Psoas muscle (tissue), 8 donors: ENCODE results near the gene CMTR1. TPM values are rescaled to one million over a fixed set of nuclear protein-coding genes. Genes with fewer than 3 reads are reported as not detected.

Source experiments
- ATAC-seq, 4 donors: fragments of 200-7000 bp; cut with Tn5 transposase; one replicate each; pipeline ENCODE4 v1.9.1; 2020; ENCODE audit warnings: moderate library complexity in 3 of 4, mild to moderate bottlenecking in 2 of 4
- DNase-seq, 2 donors: peaks; one replicate each; pipeline ENCODE4 v3.0.0-alpha.2; 2020
- H3K27ac ChIP-seq: fragments of 200-600 bp; one replicate; pipeline ENCODE4 v1.8.0; 2022
- H3K27me3 ChIP-seq, 3 donors: fragments of 200-600 bp in 1 of 3; one replicate each; pipeline versions ENCODE4 v1.6.1 to v1.8.0; 2013 to 2022; ENCODE audit warnings: low read length in 2 of 3, mild to moderate bottlenecking in 2 of 3, moderate library complexity in 1 of 3; ENCODE audit not compliant: insufficient read depth in 3 of 3
- H3K36me3 ChIP-seq, 2 donors: fragments of 200-600 bp in 1 of 2; one replicate each; pipeline versions ENCODE4 v1.6.1 to v1.8.0; 2013 to 2022; ENCODE audit warnings: low read depth in 1 of 2, mild to moderate bottlenecking in 1 of 2, moderate library complexity in 1 of 2; ENCODE audit not compliant: insufficient read depth in 1 of 2
- H3K4me1 ChIP-seq: fragments of 200-600 bp; one replicate; pipeline ENCODE4 v1.8.0; 2022
- H3K4me3 ChIP-seq: fragments of 200-600 bp; one replicate; pipeline ENCODE4 v1.8.0; 2022; ENCODE audit warnings: mild to moderate bottlenecking
- H3K9me3 ChIP-seq: fragments of 200-600 bp; one replicate; pipeline ENCODE4 v1.8.0; 2022
- WGBS, 3 donors: extraction: QIAGEN DNeasy Blood & Tissue Kit; methylation state at CpG; one replicate each; pipeline versions ENCODE4 v1.1.6 to v1.1.7; 2013; 5-methylcytosine and 5-hydroxymethylcytosine counted together
- intact Hi-C, 2 donors: fragments of 100-400 bp; cut with DNase I; formaldehyde crosslinking; loops; one replicate each; pipeline versions ENCODE4 v1.11.0 to v1.14.2; 2022
- polyA plus RNA-seq, 3 donors: library from polyadenylated mRNA; stranded (reverse); fragments of 200-250 nt; gene quantifications; one replicate each; pipeline ENCODE4 v1.2.3, GENCODE V29; 2013
- total RNA-seq, 4 donors: library from RNA; stranded (reverse); fragmentation: NEBNext Ultra II Directional in 2 of 4; extraction: Animal tissue kit (Norgen Biotek cat#: 25700) in 2 of 4; gene quantifications; one replicate each; pipeline versions ENCODE4 v1.2.1 to v1.2.4, GENCODE V29; 2021 to 2023
- TF ChIP-seq, protein P1 (sequence below): fragments of 200-600 bp; IDR thresholded peaks from one replicate; pipeline ENCODE4 v1.8.0; 2022; ENCODE audit warnings: antibody characterized with exemption
- donor health status: healthy with polysubstance abuse.
- donor health status: DM: no; HTN: no; CAD: no; lungs with moderate emphysema.
- donor health status: Bipolar disorder and iron deficiency.
- donor health status: healthy.
- donor health status: DM: yes; HTN: yes; CAD: no.
- donor health status: DM: no; HTN: no; CAD: no.
- donor health status: DM: no; HTN: no; CAD: no.
- donor health status: DM: yes; HTN: yes; CAD: no.

CMTR1 gene
- total and polyA plus RNA-seq, 7 donors: 8.8 to 29.9 (median 24.4) TPM

DNA sequence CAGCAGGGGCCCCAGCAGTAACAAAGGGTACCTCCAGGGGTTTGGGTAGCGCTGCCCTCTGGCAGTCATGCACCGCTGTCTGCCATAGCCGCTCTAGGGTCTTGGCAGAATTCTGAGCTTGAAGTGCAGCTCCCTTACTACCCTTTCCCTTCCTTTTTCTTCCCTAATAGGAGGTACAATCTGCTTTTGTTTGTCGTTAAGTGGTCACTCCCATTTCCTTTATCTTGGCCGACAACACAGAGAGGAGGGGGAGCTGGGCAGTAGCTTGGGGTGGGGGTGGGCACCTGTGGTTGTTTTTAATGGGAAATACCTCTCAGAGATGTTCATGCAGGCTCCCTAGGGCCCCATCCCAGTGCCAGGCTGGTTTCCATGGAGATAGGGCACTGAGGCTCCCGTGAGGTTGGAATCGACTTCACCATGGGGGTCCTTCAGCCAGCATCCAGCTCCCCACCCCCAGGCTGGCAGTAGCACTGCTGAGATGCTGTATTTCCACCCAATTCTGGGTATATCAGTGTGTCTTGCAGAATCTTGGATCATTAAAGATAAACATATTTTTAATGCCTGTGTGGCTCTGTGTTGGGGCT lies 48.0 kb downstream of the CMTR1 start:
- H3K27ac ChIP-seq: no peak overlapping the region
- 64 to 77% (median 72%) methylated on average over 7 of the region's 7 CpGs for WGBS, 3 donors
- TF ChIP-seq, protein P1, sequence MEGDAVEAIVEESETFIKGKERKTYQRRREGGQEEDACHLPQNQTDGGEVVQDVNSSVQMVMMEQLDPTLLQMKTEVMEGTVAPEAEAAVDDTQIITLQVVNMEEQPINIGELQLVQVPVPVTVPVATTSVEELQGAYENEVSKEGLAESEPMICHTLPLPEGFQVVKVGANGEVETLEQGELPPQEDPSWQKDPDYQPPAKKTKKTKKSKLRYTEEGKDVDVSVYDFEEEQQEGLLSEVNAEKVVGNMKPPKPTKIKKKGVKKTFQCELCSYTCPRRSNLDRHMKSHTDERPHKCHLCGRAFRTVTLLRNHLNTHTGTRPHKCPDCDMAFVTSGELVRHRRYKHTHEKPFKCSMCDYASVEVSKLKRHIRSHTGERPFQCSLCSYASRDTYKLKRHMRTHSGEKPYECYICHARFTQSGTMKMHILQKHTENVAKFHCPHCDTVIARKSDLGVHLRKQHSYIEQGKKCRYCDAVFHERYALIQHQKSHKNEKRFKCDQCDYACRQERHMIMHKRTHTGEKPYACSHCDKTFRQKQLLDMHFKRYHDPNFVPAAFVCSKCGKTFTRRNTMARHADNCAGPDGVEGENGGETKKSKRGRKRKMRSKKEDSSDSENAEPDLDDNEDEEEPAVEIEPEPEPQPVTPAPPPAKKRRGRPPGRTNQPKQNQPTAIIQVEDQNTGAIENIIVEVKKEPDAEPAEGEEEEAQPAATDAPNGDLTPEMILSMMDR: no peak
- no peak overlapping the region for H3K4me3 ChIP-seq
- no peak for DNase-seq
- peaks cover 4 to 62% of the 10 kb centered on the region in 2 donors for H3K36me3 ChIP-seq
- no peaks in the 10 kb centered on the region for H3K27me3 ChIP-seq
- H3K4me1 ChIP-seq: no peaks in the 10 kb centered on the region
- no peak for ATAC-seq
- intact Hi-C loops: loop anchor here (5.0 to 10.0 kb wide), 3 partner anchors 86 to 1014 kb away; no protein-coding TSS in a partner anchor
- no peaks in the 10 kb centered on the region for H3K9me3 ChIP-seq

DNA sequence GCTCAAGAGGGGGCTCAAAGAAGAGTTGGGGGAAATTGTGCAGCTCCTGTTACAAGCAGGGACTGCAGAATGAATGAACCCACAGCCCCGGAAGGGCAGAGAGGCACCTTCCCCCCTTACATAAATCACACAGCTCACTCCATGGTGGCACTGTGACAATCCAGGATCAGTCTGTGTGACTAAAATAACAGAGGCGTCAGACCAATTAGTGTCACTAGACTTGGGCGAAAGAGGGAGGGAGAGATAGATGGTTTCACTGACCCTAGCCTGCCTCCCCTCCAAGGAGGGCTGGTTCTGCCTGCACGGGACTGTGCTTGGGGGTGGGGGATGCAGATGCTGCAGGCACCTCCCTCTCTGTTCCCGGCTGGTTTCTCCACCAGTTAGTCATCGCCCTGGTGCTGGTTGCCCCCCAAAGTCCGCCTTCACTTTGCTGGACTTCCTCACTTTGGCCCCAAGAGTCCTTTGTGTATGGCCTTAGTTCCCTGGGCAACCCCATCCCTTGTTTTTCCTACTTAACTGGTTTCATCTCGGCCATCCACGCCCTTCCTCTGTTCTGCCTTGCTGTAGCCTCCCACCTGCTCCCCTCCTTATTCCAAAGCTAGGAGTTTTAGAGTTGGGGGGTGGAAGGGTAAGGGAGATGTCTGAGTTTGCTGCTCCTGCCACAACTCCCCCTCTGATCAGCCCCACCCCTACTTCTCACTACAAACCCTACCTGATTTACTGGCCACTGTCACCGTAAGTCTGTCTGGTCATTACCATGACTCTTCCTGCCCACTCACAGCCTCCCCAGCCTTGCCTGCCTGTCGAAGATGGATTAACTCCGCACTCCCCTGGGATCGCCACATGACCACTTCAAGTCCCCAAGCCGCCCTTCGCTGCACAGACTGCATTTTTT lies 48.9 kb downstream of the CMTR1 start:
- peaks cover 4 to 53% of the 10 kb centered on the region in 2 donors for H3K36me3 ChIP-seq
- intact Hi-C loops: loop anchor here (5.0 to 10.0 kb wide), 3 partner anchors 85 to 1013 kb away; no protein-coding TSS in a partner anchor
- TF ChIP-seq, protein P1: no peak
- no peaks in the 10 kb centered on the region for H3K9me3 ChIP-seq
- no peak overlapping the region for H3K4me3 ChIP-seq
- H3K27me3 ChIP-seq: no peaks in the 10 kb centered on the region
- ATAC-seq (peak in 2 of 4 donors; percentile 19 to 37), DNase-seq (no peak)
- 60 to 71% (median 64%) methylated on average over 15 of the region's 15 CpGs for WGBS, 3 donors
- no peak overlapping the region for H3K27ac ChIP-seq
- no peaks in the 10 kb centered on the region for H3K4me1 ChIP-seq

DNA sequence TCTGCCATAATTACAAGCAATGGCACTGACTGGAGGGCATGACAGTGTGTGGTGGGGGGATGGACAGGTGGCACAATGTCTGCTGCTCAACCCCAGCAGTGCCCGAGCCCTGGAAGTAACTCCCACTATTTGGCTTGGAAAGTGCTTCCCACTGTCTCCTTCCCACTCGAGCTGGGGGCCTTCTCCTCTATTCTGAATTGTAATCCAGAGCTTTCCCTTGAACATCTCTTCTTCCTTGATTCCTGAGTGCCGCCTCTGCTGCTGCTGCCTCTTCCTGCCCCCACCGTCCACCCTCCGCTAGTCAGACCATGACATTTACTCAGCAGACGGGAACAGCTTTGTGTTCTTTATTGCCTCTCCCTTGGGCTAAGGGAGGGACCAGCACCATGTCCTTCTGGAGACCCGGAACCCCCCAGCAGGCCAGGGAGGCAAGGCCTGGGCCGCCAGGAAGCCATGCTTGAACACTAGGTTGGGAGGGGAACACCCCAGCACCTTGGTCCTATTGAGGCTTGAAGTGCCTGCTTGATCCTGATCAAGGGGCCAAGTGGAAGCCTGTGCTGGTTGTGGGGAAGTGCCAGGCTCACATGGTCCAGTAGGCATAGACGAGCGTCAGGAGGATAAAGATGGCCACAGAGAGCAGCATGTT lies 49.7 kb downstream of the CMTR1 start:
- peaks cover 4 to 45% of the 10 kb centered on the region in 2 donors for H3K36me3 ChIP-seq
- H3K27ac ChIP-seq: no peak overlapping the region
- DNase-seq (no peak), ATAC-seq (no peak)
- no peaks in the 10 kb centered on the region for H3K9me3 ChIP-seq
- WGBS, 3 donors: 79 to 82% (median 81%) methylated on average over 10 of the region's 10 CpGs
- H3K4me1 ChIP-seq: no peaks in the 10 kb centered on the region
- TF ChIP-seq, protein P1: no peak
- intact Hi-C loops: loop anchor here (5.0 to 10.0 kb wide), 3 partner anchors 85 to 1012 kb away; no protein-coding TSS in a partner anchor
- H3K27me3 ChIP-seq: no peaks in the 10 kb centered on the region
- no peak overlapping the region for H3K4me3 ChIP-seq

DNA sequence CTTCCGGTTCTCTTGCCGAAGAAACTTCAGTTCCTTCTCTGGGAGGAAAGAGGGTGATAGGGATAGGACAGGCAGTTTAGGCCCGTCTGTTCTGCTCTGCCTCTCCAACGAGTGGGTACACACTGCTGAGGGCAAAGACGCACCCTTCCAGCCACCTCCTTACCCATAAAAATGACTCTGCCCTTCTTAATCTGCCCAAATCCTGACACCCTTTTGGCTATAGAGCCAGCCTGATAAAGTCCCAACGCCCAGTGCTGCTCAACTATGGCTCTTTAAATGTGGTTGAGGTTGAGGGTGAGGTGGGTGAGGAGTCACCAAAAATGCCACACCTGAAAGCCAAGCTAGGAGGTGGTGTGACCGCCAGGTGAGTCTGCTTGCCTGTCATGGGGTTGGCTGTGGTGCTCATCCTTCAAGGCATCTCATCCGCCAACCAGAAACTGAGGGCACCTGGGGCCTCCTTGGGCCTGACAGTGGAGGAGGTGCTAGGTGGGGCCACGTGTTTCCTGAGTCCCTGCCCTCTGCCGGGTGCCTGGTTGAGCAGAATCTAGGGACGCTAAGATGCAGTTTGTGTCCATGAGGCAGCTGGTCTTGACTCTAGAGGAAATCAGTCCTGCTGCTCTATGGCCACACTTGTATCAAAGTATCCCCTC lies 50.4 kb downstream of the CMTR1 start:
- Histone ChIP-seq H3K27me3 (no peaks in the 10 kb centered on the region), H3K9me3 (no peaks in the 10 kb centered on the region), H3K36me3 (peaks cover 4 to 38% of the 10 kb centered on the region in 2 donors), H3K27ac (no peak overlapping the region), H3K4me1 (no peaks in the 10 kb centered on the region), H3K4me3 (no peak overlapping the region)
- WGBS, 3 donors: 91 to 95% (median 92%) methylated on average over 11 of the region's 11 CpGs
- DNase-seq (no peak), ATAC-seq (no peak)
- TF ChIP-seq, protein P1: no peak
- intact Hi-C loops: loop anchor here (5.0 to 10.0 kb wide), 3 partner anchors 84 to 1011 kb away; no protein-coding TSS in a partner anchor
